Coronary artery (tissue), 2 donors: ENCODE data around the gene JADE3.

Source experiments
- DNase-seq: peaks from one replicate; pipeline ENCODE4 v3.0.0-alpha.2; 2017; ENCODE audit warnings: low spot score
- H3K27ac ChIP-seq, 2 donors: fragments of 200-600 bp; sonication (generic); one replicate each; pipeline ENCODE4 v1.5.1; 2016 to 2019
- H3K4me3 ChIP-seq: fragments of 200-600 bp; sonication (generic); 2 replicates; pipeline ENCODE4 v1.5.1; 2016; ENCODE audit warnings: mild to moderate bottlenecking, moderate library complexity
- TF ChIP-seq, protein P1 (sequence below): fragments of 200-600 bp; sonication (generic); IDR thresholded peaks from one replicate; pipeline ENCODE4 v1.5.1; 2019; ENCODE audit warnings: antibody characterized with exemption

Gene JADE3

GRCh38 chrX:47080215-47080914, 168.1 kb downstream of the JADE3 start:
- no peak overlapping the region for H3K27ac ChIP-seq
- TF ChIP-seq, protein P1, sequence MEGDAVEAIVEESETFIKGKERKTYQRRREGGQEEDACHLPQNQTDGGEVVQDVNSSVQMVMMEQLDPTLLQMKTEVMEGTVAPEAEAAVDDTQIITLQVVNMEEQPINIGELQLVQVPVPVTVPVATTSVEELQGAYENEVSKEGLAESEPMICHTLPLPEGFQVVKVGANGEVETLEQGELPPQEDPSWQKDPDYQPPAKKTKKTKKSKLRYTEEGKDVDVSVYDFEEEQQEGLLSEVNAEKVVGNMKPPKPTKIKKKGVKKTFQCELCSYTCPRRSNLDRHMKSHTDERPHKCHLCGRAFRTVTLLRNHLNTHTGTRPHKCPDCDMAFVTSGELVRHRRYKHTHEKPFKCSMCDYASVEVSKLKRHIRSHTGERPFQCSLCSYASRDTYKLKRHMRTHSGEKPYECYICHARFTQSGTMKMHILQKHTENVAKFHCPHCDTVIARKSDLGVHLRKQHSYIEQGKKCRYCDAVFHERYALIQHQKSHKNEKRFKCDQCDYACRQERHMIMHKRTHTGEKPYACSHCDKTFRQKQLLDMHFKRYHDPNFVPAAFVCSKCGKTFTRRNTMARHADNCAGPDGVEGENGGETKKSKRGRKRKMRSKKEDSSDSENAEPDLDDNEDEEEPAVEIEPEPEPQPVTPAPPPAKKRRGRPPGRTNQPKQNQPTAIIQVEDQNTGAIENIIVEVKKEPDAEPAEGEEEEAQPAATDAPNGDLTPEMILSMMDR, result no peak
- no peak overlapping the region for H3K4me3 ChIP-seq
- no peak for DNase-seq

- no peak for DNase-seq
- no peak overlapping the region for H3K27ac ChIP-seq
- no peak overlapping the region for H3K4me3 ChIP-seq
- TF ChIP-seq, protein P1, result no peak
These were observed 168.7 kb downstream of the JADE3 start for GRCh38 chrX:47080915-47081236.

DNA sequence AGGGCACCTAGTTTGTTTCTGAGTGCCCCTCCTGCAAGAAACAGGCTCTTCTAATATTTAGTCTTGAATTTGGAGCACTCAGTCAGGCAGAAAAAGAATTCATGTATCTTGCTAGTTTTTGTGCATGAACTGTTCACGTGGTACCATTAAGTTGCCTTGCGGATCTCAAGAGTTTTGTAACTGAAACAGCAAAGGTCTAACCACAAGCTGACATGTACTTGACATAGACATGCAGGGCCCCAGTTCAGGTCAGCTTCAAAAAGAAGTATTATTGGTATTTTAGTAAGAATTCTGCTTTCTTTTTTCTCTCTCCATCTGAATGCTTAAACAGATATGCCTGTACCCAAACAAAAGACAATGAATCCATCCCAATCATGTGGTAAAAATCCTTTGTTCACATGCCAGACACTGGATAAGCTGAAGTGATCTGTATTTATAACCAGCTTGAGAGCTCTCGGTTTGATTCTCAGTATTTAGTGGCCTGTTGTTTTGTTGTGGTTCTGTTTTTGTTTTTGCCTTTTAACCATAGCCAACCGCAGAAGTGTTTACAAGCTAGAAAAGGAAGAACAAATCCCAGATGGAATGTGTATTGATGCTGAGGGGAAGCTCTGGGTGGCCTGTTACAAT, 179.0 kb downstream of the JADE3 start:
- DNase-seq, result no peak
- TF ChIP-seq, protein P1, result no peak
- no peak overlapping the region for H3K4me3 ChIP-seq
- no peak overlapping the region for H3K27ac ChIP-seq

DNA sequence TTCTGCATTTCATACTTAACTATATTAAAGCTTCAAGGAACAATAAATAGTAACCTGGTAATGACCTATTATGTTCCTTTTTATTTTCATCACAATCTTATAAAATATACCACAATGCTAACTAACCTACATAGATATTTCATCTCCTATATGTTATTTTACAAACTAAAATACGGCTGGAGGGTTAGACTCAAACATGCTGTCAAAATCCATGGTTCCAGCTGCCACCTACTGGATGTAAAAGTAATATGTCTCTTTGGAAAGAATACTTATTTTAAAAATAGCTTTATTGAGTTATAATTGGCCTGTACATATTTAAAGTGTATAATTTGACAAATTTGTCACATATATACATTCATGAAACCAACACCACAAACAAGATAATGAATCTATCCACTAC, 181.0 kb downstream of the JADE3 start:
- DNase-seq, result no peak
- no peak overlapping the region for H3K4me3 ChIP-seq
- TF ChIP-seq, protein P1, result no peak
- no peak overlapping the region for H3K27ac ChIP-seq

DNA sequence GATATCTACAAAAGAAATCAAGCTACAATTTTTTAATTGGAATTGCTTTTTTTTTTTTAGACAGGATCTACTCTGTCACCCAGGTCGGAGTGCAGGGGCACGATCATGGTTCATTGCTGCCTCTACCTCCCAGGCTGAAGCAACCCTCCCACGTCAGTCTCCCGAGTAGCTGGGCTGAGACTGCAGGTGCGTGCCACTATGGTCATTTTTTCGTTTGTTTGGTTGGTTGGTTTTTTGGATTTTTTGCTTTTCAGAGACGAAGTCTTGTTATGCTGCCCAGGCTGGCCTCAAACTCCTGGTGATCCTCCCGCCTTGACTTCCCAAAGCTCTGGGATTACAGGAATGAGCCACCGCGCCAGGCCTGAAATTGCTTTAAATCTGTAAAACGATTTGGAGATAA, 181.6 kb downstream of the JADE3 start:
- Histone ChIP-seq H3K27ac (no peak overlapping the region), H3K4me3 (no peak overlapping the region)
- DNase-seq, result no peak
- TF ChIP-seq, protein P1, result no peak

DNA sequence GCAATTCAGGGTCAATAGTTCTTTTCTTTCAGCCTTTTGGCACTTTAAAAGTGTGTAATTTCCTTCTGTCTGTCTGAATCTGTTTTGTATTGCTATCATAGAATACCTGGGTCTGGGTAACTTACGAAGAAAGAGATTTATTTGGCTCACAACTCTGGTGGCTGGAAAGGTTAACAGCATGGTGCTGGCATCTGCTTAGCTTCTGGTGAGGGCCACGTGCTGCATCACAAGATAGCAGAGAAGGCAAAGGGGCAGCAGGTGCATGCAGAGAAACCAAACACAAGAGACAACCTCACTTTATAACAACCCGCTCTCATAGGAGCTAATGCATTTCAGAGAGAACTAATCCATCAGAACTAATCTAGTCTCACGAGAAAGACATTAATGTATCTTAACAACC, 184.8 kb downstream of the JADE3 start:
- TF ChIP-seq, protein P1, result no peak
- no peak overlapping the region for H3K27ac ChIP-seq
- no peak overlapping the region for H3K4me3 ChIP-seq
- DNase-seq, result no peak

- Histone ChIP-seq H3K4me3 (no peak overlapping the region), H3K27ac (no peak overlapping the region)
- TF ChIP-seq, protein P1, result no peak
- DNase-seq, result no peak
These were observed 186.3 kb downstream of the JADE3 start for GRCh38 chrX:47098338-47099094.
